H1 (cell line): ENCODE results near the gene LRRTM4. TPM values are rescaled to one million over a fixed set of nuclear protein-coding genes. Genes with fewer than 3 reads are reported as not detected.

Experiments
- polyA plus RNA-seq, 7 experiments: library from polyadenylated mRNA; depleted of rRNA in 3 of 7; stranded (reverse) in 5 of 7; unstranded in 2 of 7; fragments of >200 nt in 5 of 7; fragments of 200-250 nt in 2 of 7; gene quantifications; 1 replicate in 5 of 7; 2 replicates in 1 of 7; 4 replicates in 1 of 7; pipeline versions ENCODE4 v1.2.1 to v1.2.3, GENCODE V29; 2011 to 2013; ENCODE audit warnings: missing spikeins in 2 of 7, mixed read lengths in 2 of 7
- total RNA-seq: library from RNA; stranded (reverse); fragmentation: NEBNext Ultra II Directional; extraction: Animal tissue kit (Norgen Biotek cat#: 25700); gene quantifications from 2 replicates; pipeline ENCODE4 v1.2.1, GENCODE V29; 2021
- TF ChIP-seq, protein P1 (sequence below): IDR thresholded peaks from 2 replicates; pipeline ENCODE4 v1.6.1; 2012; ENCODE audit warnings: inconsistent platforms

Gene LRRTM4
- total and polyA plus RNA-seq, 2 of the 8 experiments (the other 6 are each of a cell fraction or from before 2014, with no cell fraction given) = 3.6 to 9.5 TPM

DNA sequence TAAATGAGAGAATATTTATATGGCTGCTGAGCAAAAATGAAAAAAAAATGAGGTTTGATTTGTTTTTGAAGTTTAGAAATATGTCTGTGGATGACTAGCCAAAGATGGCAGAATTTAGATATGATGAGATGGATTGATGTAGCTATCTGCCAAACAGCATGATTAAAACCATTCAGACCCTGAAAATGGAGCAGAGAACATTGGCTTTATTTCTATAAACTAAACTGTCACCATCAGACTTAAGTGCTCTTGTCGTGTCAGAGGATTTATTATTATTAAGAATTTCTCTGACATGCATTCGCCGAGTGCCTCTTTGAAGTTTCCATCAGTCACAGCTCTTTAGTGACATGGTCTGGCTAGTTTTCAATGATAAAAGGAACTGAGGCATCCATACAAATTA is 151.7 kb downstream of the LRRTM4 start (continued):
- TF ChIP-seq, protein P1, sequence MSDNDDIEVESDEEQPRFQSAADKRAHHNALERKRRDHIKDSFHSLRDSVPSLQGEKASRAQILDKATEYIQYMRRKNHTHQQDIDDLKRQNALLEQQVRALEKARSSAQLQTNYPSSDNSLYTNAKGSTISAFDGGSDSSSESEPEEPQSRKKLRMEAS = no peak
